Osteoblast (primary cell): Measurements from ENCODE around the gene PDXK. TPM values are rescaled to one million over a fixed set of nuclear protein-coding genes. Genes with fewer than 3 reads are reported as not detected.

Source experiments
- DNase-seq: peaks from one replicate; pipeline ENCODE4 v3.0.0; 2011; ENCODE audit warnings: low spot score, mixed read lengths; ENCODE audit not compliant: insufficient read length; ENCODE audit errors: missing footprints
- H2AFZ ChIP-seq: 2 replicates; pipeline ENCODE4 v1.6.0; 2011; ENCODE audit warnings: mild to moderate bottlenecking, low read length
- H3K27ac ChIP-seq: 2 replicates; pipeline ENCODE4 v1.5.1; 2011; ENCODE audit warnings: mild to moderate bottlenecking, low read depth, low read length, moderate library complexity
- H3K27me3 ChIP-seq: 2 replicates; pipeline ENCODE4 v1.6.0; 2012; ENCODE audit warnings: mild to moderate bottlenecking, control low read depth, inconsistent platforms, low read length, moderate library complexity; ENCODE audit not compliant: insufficient read depth
- H3K36me3 ChIP-seq: 2 replicates; pipeline ENCODE4 v1.5.1; 2011; ENCODE audit warnings: mild to moderate bottlenecking, low read length, control low read depth, moderate library complexity; ENCODE audit not compliant: insufficient read depth
- H3K4me1 ChIP-seq: 2 replicates; pipeline ENCODE4 v1.5.1; 2011; ENCODE audit warnings: mild to moderate bottlenecking, low read length, control low read depth, moderate library complexity; ENCODE audit not compliant: insufficient read depth
- H3K4me2 ChIP-seq: 2 replicates; pipeline ENCODE4 v1.6.0; 2011; ENCODE audit warnings: mild to moderate bottlenecking, low read length; ENCODE audit not compliant: insufficient read depth
- H3K4me3 ChIP-seq: fragments of 200-600 bp; sonication (generic); 3 replicates; pipeline ENCODE4 v1.5.1; 2012; ENCODE audit warnings: mild to moderate bottlenecking, low read length, inconsistent platforms; ENCODE audit not compliant: insufficient read depth
- H3K79me2 ChIP-seq: 2 replicates; pipeline ENCODE4 v1.6.0; 2012; ENCODE audit warnings: mild to moderate bottlenecking, low read length, control low read depth, inconsistent platforms; ENCODE audit not compliant: insufficient read depth
- H3K9me3 ChIP-seq: 2 replicates; pipeline ENCODE4 v1.5.1; 2011; ENCODE audit warnings: low read depth, low read length, control low read depth
- H4K20me1 ChIP-seq: 2 replicates; pipeline ENCODE4 v1.6.0; 2012; ENCODE audit warnings: mild to moderate bottlenecking, low read length, control low read depth; ENCODE audit not compliant: insufficient read depth
- total RNA-seq: library from RNA; depleted of rRNA; stranded (reverse); fragments of >200 nt; gene quantifications from 2 replicates; pipeline ENCODE4 v1.2.3, GENCODE V29; 2012
- TF ChIP-seq, protein P1 (sequence below): IDR thresholded peaks from 2 replicates; pipeline ENCODE4 v1.5.1; 2011; ENCODE audit warnings: mild to moderate bottlenecking, low read depth, low read length, moderate library complexity; ENCODE audit errors: extremely low read depth

The PDXK gene
- total RNA-seq, 1 donor = 89.4 TPM

DNA sequence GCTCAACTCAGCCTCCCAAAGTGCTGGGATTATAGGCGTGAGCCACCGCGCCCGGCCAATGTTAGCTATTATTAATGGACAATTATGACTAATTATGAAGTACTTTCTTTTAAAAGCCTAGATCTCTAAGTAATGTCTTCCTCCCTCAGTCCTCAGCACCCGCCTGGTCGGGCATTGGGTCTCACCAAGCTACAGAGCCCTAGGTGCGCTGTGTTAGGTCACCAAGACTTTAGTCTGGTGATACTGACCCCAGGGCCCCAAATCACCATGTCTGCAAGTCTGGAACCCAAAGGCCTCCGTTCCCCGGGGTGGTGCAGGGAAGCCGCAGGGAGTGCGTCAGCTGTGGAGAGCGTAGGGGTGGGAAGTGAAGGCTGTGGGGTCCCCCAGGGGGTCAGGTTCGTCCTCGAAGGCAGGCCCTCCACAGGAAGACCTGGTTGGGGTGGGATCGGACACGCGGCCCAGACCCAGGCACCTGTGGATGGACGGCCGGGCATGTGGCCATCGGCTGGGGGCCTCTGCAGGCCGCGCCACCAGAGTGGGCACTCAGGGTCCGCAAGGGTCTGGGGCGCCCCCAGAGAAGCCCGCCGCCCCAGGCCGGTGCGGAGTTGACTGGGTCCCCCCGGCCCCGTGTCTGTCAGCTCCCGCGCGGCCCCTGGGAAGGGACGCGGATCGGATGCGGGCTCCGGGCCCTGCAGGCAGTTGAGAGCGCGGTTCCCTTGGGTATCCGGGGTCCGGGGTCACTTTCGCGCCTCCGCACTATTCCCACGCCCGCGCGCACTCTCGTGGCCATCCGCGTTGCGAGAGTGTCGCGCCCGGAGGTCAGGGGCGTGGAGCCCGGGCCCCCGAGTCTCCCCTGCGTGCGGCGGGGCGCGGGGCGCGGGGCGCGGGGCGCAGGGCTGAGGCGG is 710 bp upstream of the PDXK start:
- Histone ChIP-seq H3K27ac (no peak overlapping the region), H3K27me3 (no peaks in the 10 kb centered on the region), H3K79me2 (peaks cover 40% of the 10 kb centered on the region), H3K36me3 (peaks cover 6% of the 10 kb centered on the region), H2AFZ (peak overlapping the region; percentile 56), H3K9me3 (no peaks in the 10 kb centered on the region), H4K20me1 (peaks cover 28% of the 10 kb centered on the region), H3K4me3 (peak overlapping the region; percentile 91), H3K4me2 (peak overlapping the region; percentile 81), H3K4me1 (peaks cover 22% of the 10 kb centered on the region)
- DNase-seq = peak; percentile 57
- TF ChIP-seq, protein P1, sequence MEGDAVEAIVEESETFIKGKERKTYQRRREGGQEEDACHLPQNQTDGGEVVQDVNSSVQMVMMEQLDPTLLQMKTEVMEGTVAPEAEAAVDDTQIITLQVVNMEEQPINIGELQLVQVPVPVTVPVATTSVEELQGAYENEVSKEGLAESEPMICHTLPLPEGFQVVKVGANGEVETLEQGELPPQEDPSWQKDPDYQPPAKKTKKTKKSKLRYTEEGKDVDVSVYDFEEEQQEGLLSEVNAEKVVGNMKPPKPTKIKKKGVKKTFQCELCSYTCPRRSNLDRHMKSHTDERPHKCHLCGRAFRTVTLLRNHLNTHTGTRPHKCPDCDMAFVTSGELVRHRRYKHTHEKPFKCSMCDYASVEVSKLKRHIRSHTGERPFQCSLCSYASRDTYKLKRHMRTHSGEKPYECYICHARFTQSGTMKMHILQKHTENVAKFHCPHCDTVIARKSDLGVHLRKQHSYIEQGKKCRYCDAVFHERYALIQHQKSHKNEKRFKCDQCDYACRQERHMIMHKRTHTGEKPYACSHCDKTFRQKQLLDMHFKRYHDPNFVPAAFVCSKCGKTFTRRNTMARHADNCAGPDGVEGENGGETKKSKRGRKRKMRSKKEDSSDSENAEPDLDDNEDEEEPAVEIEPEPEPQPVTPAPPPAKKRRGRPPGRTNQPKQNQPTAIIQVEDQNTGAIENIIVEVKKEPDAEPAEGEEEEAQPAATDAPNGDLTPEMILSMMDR = no peak

DNA sequence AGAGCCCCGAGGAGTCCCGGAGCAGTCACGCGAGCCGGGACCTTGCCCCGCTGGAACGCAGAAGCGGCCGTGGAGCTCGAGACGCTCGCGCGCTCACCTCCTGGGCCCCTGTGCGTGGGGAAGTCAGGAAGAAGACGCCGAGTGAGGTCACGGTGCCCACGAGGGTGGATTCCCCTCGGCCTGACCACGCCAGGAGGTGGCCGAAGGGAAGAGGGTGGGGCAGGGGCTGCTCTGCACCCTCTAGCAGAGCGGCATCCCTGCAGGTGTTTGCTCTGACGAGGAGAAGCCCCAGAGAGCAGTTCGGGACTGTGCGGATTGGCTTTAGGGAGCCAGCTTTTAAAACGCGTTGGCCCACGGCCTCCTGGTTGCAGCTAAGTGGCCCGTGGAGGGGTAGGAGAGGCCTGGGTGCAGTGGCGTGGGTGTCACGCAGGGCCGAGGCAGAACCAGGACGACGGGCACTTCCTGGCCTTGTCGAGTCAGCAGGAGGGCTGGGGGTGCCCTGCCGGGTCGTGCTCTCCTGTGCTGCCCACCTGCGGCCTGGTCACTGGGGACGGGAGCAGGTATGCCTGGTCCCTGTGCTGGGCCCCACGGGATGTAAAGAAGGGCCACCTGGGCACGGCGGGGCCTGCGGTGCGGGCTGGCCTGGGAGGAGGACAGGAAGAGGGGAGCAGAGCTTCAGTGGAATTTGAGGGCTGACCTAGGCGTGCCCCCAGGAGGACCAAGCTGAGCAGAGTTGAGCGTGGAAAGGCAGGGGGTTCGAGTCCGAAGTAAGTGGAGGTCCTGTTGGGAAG is 1.0 kb downstream of the PDXK start:
- peaks cover 22% of the 10 kb centered on the region for H3K4me1 ChIP-seq
- peaks cover 40% of the 10 kb centered on the region for H4K20me1 ChIP-seq
- peaks cover 57% of the 10 kb centered on the region for H3K79me2 ChIP-seq
- H3K9me3 ChIP-seq = no peaks in the 10 kb centered on the region
- DNase-seq = peak; percentile 76
- H3K27me3 ChIP-seq = no peaks in the 10 kb centered on the region
- peak overlapping the region; percentile 41 for H3K27ac ChIP-seq
- H2AFZ ChIP-seq = peak overlapping the region; percentile 62
- TF ChIP-seq, protein P1 = no peak
- peak overlapping the region; percentile 84 for H3K4me2 ChIP-seq
- H3K36me3 ChIP-seq = peaks cover 18% of the 10 kb centered on the region
- peak overlapping the region; percentile 91 for H3K4me3 ChIP-seq

DNA sequence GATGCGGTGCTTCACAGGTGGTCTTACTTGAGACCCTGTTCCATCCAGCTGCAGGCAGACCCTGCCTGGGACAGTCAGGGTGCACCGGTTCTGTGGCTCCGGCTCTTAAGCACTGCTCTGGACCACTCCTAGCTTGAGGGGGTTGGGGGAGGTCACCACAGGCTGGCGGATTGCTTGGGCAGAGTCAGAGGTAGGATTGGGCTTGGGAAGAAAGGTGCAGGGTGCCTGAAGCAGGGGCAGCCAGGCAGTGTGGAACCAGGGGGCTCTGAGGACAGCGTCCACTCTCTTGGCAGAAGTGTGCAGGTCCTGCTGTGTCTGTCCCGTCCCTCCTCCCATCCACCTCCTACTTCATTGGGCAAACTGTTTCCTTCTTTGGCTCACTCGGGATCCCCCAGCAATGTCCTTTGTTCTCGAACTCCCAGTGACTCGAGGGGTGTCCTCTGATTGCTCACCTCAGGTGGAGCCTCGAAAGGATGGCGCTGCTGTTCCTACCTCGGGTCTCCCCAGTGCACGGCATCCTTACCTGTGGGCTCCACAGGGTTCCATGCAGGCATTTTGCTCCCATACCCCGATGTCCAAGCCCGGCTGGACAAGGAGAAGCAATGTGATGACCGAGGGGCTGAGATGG is 1.7 kb downstream of the PDXK start:
- H3K36me3 ChIP-seq = peaks cover 18% of the 10 kb centered on the region
- H3K79me2 ChIP-seq = peaks cover 59% of the 10 kb centered on the region
- H4K20me1 ChIP-seq = peaks cover 40% of the 10 kb centered on the region
- H3K27ac ChIP-seq = peak overlapping the region; percentile 41
- H3K9me3 ChIP-seq = no peaks in the 10 kb centered on the region
- peak overlapping the region; percentile 84 for H3K4me2 ChIP-seq
- DNase-seq = peak; percentile 44
- H3K4me3 ChIP-seq = peak overlapping the region; percentile 91
- H3K27me3 ChIP-seq = no peaks in the 10 kb centered on the region
- H2AFZ ChIP-seq = no peak overlapping the region
- H3K4me1 ChIP-seq = peaks cover 27% of the 10 kb centered on the region
- TF ChIP-seq, protein P1 = no peak
